ENCODE measurements around the gene NTN1. TPM values are rescaled to one million over a fixed set of nuclear protein-coding genes. Genes with fewer than 3 reads are reported as not detected.

Gene NTN1
- total RNA-seq, 1 experiment from 2014 or later: 10.4 TPM

DNA sequence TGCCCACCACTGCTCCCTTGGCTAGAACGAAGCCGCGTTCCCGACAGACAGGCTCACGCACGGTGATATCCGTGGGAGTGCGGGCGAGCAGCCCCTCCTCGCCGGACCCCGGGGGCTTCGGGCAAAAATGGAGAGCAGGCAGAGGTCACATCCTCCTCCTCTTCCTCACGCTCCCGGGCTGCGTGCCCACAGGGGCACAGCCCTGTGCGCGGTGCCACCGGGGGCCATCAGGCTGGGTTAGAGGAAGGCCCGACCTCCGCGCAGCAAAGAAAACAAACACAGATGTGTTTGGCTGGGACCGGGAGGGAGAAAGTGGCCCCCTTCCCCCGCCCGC, 519 bp upstream of the NTN1 start:
- H3K4me1 ChIP-seq: no peaks in the 10 kb centered on the region
- H3K4me3 ChIP-seq: peak overlapping the region; percentile 88
- H3K27ac ChIP-seq: peak overlapping the region; percentile 28; the same call in 1 of the 2 replicates
- DNase-seq: no peak
- no peaks in the 10 kb centered on the region for H3K36me3 ChIP-seq
- H3K27me3 ChIP-seq: no peaks in the 10 kb centered on the region
- no peaks in the 10 kb centered on the region for H3K9me3 ChIP-seq (replicated peaks)

DNA sequence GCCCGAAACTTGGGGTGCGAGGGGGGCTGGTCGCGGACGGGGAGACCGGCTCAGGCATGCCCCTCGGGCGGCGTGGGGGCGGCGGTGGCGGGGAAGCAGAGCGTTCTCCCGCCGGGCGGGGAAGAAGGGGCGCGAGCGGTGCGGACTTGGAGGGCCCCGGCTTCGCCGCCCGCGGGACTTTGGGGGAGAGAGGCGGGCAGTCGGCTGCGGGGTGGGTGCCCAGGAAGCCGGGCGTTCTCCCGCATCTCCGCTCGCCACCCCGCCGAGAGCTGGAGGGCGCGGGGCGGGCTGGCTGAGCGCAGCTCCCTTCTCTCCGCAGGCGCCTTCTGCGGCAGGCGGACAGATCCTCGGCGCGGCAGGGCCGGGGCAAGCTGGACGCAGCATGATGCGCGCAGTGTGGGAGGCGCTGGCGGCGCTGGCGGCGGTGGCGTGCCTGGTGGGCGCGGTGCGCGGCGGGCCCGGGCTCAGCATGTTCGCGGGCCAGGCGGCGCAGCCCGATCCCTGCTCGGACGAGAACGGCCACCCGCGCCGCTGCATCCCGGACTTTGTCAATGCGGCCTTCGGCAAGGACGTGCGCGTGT, 772 bp downstream of the NTN1 start:
- H3K36me3 ChIP-seq: no peaks in the 10 kb centered on the region
- H3K27ac ChIP-seq: no peak overlapping the region
- no peak for DNase-seq
- H3K4me1 ChIP-seq: no peaks in the 10 kb centered on the region
- H3K9me3 ChIP-seq (replicated peaks): no peaks in the 10 kb centered on the region
- no peaks in the 10 kb centered on the region for H3K27me3 ChIP-seq
- peak overlapping the region; percentile 88 for H3K4me3 ChIP-seq

DNA sequence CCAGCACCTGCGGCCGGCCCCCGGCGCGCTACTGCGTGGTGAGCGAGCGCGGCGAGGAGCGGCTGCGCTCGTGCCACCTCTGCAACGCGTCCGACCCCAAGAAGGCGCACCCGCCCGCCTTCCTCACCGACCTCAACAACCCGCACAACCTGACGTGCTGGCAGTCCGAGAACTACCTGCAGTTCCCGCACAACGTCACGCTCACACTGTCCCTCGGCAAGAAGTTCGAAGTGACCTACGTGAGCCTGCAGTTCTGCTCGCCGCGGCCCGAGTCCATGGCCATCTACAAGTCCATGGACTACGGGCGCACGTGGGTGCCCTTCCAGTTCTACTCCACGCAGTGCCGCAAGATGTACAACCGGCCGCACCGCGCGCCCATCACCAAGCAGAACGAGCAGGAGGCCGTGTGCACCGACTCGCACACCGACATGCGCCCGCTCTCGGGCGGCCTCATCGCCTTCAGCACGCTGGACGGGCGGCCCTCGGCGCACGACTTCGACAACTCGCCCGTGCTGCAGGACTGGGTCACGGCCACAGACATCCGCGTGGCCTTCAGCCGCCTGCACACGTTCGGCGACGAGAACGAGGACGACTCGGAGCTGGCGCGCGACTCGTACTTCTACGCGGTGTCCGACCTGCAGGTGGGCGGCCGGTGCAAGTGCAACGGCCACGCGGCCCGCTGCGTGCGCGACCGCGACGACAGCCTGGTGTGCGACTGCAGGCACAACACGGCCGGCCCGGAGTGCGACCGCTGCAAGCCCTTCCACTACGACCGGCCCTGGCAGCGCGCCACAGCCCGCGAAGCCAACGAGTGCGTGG, 1.5 kb downstream of the NTN1 start:
- Histone ChIP-seq H3K9me3 (replicated peaks) (no peaks in the 10 kb centered on the region), H3K36me3 (no peaks in the 10 kb centered on the region), H3K4me3 (no peak overlapping the region), H3K27ac (no peak overlapping the region), H3K4me1 (no peaks in the 10 kb centered on the region), H3K27me3 (no peaks in the 10 kb centered on the region)
- no peak for DNase-seq

- DNase-seq: no peak
- Histone ChIP-seq H3K9me3 (replicated peaks) (no peaks in the 10 kb centered on the region), H3K4me3 (no peak overlapping the region), H3K27ac (no peak overlapping the region), H3K36me3 (no peaks in the 10 kb centered on the region), H3K4me1 (no peaks in the 10 kb centered on the region), H3K27me3 (no peaks in the 10 kb centered on the region)
These were observed 2.3 kb downstream of the NTN1 start for GRCh38 chr17:9023392-9024218.

DNA sequence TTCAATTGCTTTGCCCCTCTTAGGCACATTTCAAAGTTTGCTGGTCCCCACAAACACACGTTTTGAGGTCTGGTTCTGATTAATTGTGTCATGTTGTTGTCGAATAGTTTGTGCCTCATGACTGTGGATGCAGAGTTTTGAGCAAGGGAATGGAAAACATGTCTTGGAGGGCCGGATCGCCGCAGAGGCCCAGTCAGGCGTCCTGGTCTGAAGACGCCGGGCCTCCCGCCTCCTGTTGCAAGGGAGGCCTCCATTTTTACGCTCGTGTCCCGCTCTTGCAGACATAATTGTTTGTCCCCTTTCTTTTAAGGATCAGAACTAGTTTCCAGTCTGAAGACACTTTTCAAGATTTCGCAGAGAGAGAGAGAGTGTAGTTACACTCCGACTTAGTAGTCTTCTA, 3.2 kb downstream of the NTN1 start:
- Histone ChIP-seq H3K27me3 (no peaks in the 10 kb centered on the region), H3K4me1 (no peaks in the 10 kb centered on the region), H3K4me3 (no peak overlapping the region), H3K36me3 (no peaks in the 10 kb centered on the region), H3K27ac (no peak overlapping the region), H3K9me3 (replicated peaks) (no peaks in the 10 kb centered on the region)
- DNase-seq: no peak

GRCh38 chr17:9026741-9027140, 5.4 kb downstream of the NTN1 start:
- H3K9me3 ChIP-seq (replicated peaks): no peaks in the 10 kb centered on the region
- H3K4me1 ChIP-seq: no peaks in the 10 kb centered on the region
- no peak overlapping the region for H3K4me3 ChIP-seq
- no peaks in the 10 kb centered on the region for H3K36me3 ChIP-seq
- H3K27me3 ChIP-seq: no peaks in the 10 kb centered on the region
- no peak for DNase-seq
- no peak overlapping the region for H3K27ac ChIP-seq

DNA sequence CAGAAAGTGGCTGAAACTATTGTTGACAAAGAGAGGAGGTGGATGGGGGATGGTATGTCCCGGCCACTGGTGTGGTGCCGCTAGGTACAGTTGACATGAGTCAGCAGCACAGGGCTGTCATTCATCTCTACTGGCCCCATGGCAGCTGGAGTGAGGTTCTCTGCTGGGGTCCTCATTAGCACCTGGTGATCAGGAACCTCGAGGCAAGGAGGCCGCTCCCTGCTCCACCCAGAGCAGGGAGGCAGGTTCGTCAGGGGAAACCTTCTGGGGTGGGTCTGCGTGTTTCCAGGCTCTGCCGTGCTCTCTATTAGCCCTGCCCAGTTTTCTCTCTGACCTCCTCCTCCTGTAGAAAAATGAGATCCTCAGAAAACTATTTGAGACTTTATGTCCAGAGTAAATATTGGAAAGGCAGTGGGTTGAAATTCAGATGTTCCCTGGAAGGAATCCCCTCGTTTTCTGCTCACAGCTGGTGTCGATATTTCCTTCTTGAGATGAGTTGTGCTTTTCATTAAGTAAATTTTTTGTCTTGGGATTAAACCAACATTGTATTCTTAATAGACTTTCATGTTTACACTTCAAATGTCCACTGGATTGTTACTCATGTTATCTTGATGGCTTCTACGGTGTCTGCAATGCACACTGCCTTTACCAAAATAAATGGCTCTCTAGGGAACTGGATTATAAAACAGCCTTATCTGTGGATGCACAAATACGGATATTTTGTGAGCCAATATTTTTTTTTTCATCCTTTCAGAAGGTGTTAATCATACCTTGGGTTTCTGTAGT, 7.1 kb downstream of the NTN1 start:
- no peak for DNase-seq
- no peaks in the 10 kb centered on the region for H3K36me3 ChIP-seq
- no peak overlapping the region for H3K4me3 ChIP-seq
- no peak overlapping the region for H3K27ac ChIP-seq
- H3K27me3 ChIP-seq: no peaks in the 10 kb centered on the region
- no peaks in the 10 kb centered on the region for H3K9me3 ChIP-seq (replicated peaks)
- no peaks in the 10 kb centered on the region for H3K4me1 ChIP-seq

GRCh38 chr17:9028988-9029570, 7.8 kb downstream of the NTN1 start:
- no peak for DNase-seq
- no peaks in the 10 kb centered on the region for H3K9me3 ChIP-seq (replicated peaks)
- H3K27me3 ChIP-seq: no peaks in the 10 kb centered on the region

DNA sequence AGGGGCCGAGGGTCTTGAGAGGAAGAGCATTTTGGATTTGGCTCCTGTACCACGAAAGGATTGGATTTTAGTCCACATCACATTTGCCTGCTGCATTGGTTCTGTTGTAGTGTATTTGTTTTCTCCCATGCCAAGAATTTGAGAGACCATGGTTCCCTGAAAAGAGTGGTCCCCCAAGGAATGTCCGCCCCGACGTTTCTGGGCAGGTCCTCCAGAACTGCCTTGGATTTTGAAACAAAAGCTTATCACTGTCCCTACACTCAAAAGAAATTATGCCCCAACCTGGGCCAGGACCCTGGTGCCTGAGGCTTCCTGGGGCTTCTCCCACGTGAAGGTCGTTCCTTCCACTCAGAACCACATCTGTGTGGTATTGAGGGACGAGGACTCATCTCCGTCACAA, 10.8 kb downstream of the NTN1 start:
- Histone ChIP-seq H3K9me3 (replicated peaks) (no peaks in the 10 kb centered on the region), H3K27ac (no peak overlapping the region), H3K27me3 (no peaks in the 10 kb centered on the region), H3K4me3 (no peak overlapping the region), H3K36me3 (no peaks in the 10 kb centered on the region), H3K4me1 (no peaks in the 10 kb centered on the region)
- no peak for DNase-seq

More at GRCh38 chr17:9028988-9029570, 7.8 kb downstream of the NTN1 start:
- Histone ChIP-seq H3K4me1 (no peaks in the 10 kb centered on the region), H3K27ac (no peak overlapping the region), H3K4me3 (no peak overlapping the region), H3K36me3 (no peaks in the 10 kb centered on the region)

GRCh38 chr17:9032583-9032982, 11.3 kb downstream of the NTN1 start:
- Histone ChIP-seq H3K27ac (no peak overlapping the region), H3K27me3 (no peaks in the 10 kb centered on the region), H3K4me3 (no peak overlapping the region), H3K9me3 (replicated peaks) (no peaks in the 10 kb centered on the region), H3K4me1 (no peaks in the 10 kb centered on the region), H3K36me3 (no peaks in the 10 kb centered on the region)
- no peak for DNase-seq

DNA sequence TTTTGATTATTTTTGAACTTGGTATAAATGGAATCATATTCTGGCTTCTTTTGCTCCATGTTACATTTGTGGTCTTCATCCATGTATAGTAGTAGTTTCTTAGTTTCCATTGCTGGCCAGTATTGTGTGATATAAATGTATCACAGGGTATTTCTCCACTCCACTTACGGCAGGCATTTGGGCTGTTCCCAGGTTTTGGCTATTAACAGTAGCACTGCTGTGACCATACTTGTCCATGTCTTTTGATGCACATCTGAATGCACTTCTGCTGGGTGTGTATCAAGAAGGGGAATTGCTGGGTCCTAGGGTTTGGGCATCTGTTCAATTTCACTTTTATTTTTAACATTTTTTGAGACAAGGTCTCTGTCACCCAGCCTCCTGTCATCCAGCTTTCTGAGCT, 13.9 kb downstream of the NTN1 start:
- H3K4me3 ChIP-seq: no peak overlapping the region

GRCh38 chr17:9036336-9036735, 15.0 kb downstream of the NTN1 start:
- Histone ChIP-seq H3K36me3 (no peaks in the 10 kb centered on the region), H3K9me3 (replicated peaks) (0 out of 2 replicates have a peak, but pooled peaks cover 3% of the 10 kb centered on the region)
- no peak for DNase-seq

More for the DNA sequence above, 13.9 kb downstream of the NTN1 start:
- H3K9me3 ChIP-seq (replicated peaks): 0 out of 2 replicates have a peak, but pooled peaks cover 3% of the 10 kb centered on the region
- no peaks in the 10 kb centered on the region for H3K4me1 ChIP-seq
- no peak for DNase-seq
- H3K27ac ChIP-seq: no peak overlapping the region
- no peaks in the 10 kb centered on the region for H3K36me3 ChIP-seq
- H3K27me3 ChIP-seq: no peaks in the 10 kb centered on the region

DNA sequence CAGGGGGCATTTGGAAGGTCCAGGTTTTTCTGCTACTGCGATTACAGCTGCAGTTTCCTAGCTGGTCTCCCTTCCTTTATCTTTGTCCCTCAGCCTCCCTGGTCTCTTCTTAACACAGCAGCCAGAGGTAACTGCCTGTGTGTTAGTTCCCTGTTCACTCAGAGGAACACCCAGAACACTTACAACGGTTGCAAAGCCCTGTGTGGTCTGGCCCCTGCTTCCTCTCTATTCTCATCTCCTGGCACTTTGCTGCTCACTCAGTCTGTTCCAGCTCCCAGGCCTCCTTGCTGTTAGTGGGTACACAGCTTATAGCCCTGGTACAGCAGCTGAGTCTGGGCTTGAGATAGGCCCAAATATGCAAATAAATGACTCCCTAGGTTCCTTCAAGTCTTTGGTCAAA, 16.4 kb downstream of the NTN1 start:
- H3K27ac ChIP-seq: no peak overlapping the region
- no peak for DNase-seq
- H3K9me3 ChIP-seq (replicated peaks): 0 out of 2 replicates have a peak, but pooled peaks cover 3% of the 10 kb centered on the region
- no peaks in the 10 kb centered on the region for H3K27me3 ChIP-seq
- H3K36me3 ChIP-seq: no peaks in the 10 kb centered on the region
- H3K4me1 ChIP-seq: no peaks in the 10 kb centered on the region
- H3K4me3 ChIP-seq: no peak overlapping the region

More at GRCh38 chr17:9036336-9036735, 15.0 kb downstream of the NTN1 start:
- Histone ChIP-seq H3K27ac (no peak overlapping the region), H3K4me1 (no peaks in the 10 kb centered on the region), H3K4me3 (no peak overlapping the region), H3K27me3 (no peaks in the 10 kb centered on the region)

DNA sequence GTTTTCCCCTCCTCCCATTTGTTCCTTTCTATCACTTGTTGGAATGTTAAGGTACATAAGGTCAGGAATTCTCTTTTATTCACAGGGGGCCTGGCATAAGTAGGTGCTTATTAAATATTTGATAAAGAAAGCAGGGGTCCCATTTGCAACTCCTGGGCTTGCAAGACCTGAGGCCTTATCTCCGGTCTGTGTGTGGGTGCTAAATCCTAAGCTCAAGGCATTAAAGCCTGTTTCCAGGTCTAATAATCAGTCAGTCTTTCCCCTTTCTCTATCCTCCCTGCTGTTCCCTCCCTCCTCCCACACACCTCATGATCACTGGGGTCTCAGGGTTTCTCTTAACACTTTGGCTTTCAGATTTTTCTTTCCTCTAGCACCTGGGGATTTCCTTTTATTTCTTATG, 17.1 kb downstream of the NTN1 start:
- Histone ChIP-seq H3K9me3 (replicated peaks) (0 out of 2 replicates have a peak, but pooled peaks cover 3% of the 10 kb centered on the region), H3K27me3 (no peaks in the 10 kb centered on the region), H3K4me3 (no peak overlapping the region), H3K4me1 (no peaks in the 10 kb centered on the region), H3K27ac (no peak overlapping the region), H3K36me3 (no peaks in the 10 kb centered on the region)
- no peak for DNase-seq

Measured in SJCRH30 (cell line).